Ovary (tissue), 3 donors: ENCODE measurements around the gene PLXNA4.

Experiments used
- EP300 ChIP-seq: sonication (generic); formaldehyde crosslinking; IDR thresholded peaks from one replicate; pipeline ENCODE4 v1.6.1; 2017; ENCODE audit warnings: antibody characterized with exemption
- POLR2A ChIP-seq: fragments of 450-650 bp; IDR thresholded peaks from one replicate; pipeline ENCODE4 v1.6.1; 2017; ENCODE audit warnings: antibody characterized with exemption, mild to moderate bottlenecking, moderate library complexity
- TF ChIP-seq, protein P1 (sequence below), 3 donors: fragments of 450-650 bp in 2 of 3; fragments of 200-600 bp in 1 of 3; IDR thresholded peaks; one replicate each; pipeline versions ENCODE4 v1.5.1 to v1.8.0; 2016 to 2022; ENCODE audit warnings: antibody characterized with exemption in 3 of 3, mild to moderate bottlenecking in 1 of 3
- donor health status: DM: no; HTN: no; CAD: no.

DNA sequence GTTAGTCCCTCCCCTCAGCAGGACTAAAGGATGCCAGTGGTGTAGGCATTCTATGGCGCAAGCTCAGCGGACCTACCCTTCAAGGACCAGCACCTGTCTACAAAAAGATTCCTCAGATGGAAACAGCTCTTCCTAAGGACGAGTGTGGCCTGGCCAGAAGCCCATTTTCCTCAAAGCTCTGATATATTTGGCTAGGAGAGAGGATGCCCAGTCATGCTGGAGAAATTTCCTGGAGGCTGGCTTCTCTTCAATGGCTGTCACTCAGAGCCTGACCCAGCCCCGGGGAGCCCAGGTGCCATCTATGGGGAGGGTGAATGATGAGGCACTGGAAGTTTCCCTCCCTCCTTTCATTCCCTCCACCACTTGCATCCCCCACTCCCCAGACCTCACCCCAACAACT is 111.5 kb downstream of the PLXNA4 start:
- TF ChIP-seq, protein P1, sequence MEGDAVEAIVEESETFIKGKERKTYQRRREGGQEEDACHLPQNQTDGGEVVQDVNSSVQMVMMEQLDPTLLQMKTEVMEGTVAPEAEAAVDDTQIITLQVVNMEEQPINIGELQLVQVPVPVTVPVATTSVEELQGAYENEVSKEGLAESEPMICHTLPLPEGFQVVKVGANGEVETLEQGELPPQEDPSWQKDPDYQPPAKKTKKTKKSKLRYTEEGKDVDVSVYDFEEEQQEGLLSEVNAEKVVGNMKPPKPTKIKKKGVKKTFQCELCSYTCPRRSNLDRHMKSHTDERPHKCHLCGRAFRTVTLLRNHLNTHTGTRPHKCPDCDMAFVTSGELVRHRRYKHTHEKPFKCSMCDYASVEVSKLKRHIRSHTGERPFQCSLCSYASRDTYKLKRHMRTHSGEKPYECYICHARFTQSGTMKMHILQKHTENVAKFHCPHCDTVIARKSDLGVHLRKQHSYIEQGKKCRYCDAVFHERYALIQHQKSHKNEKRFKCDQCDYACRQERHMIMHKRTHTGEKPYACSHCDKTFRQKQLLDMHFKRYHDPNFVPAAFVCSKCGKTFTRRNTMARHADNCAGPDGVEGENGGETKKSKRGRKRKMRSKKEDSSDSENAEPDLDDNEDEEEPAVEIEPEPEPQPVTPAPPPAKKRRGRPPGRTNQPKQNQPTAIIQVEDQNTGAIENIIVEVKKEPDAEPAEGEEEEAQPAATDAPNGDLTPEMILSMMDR (IDR thresholded peaks at IDR 0.05) = no peak
- TF ChIP-seq POLR2A (no peak), EP300 (no peak)
